BLaER1 (cell line): ENCODE data around the gene DAW1.

Experiments used
- H3K27ac ChIP-seq: shearing (Covaris generic); formaldehyde crosslinking; 2 replicates; pipeline ENCODE4 v1.8.1; 2022
- H3K27me3 ChIP-seq: shearing (Covaris generic); formaldehyde crosslinking; 2 replicates; pipeline ENCODE4 v1.8.1; 2022
- H3K36me3 ChIP-seq: shearing (Covaris generic); formaldehyde crosslinking; 2 replicates; pipeline ENCODE4 v1.8.1; 2022
- H3K4me1 ChIP-seq: shearing (Covaris generic); formaldehyde crosslinking; 2 replicates; pipeline ENCODE4 v1.8.1; 2022
- H3K4me2 ChIP-seq: shearing (Covaris generic); formaldehyde crosslinking; 2 replicates; pipeline ENCODE4 v1.8.1; 2022
- H3K4me3 ChIP-seq: shearing (Covaris generic); formaldehyde crosslinking; 2 replicates; pipeline ENCODE4 v1.8.1; 2022
- H3K9ac ChIP-seq: shearing (Covaris generic); formaldehyde crosslinking; 2 replicates; pipeline ENCODE4 v1.8.1; 2022
- H3K9me3 ChIP-seq: shearing (Covaris generic); formaldehyde crosslinking; 2 replicates; pipeline ENCODE4 v1.8.1; 2022
- H4K20me1 ChIP-seq: shearing (Covaris generic); formaldehyde crosslinking; 2 replicates; pipeline ENCODE4 v1.8.1; 2022
- Cebpa-rat ChIP-seq: shearing (Covaris generic); IDR thresholded peaks from 2 replicates; pipeline ENCODE4 v1.8.1; 2022

Gene DAW1

GRCh38 chr2:227942965-227943364 lies 71.5 kb downstream of the DAW1 start:
- Histone ChIP-seq H4K20me1 (no peaks in the 10 kb centered on the region), H3K9me3 (peaks cover 10% of the 10 kb centered on the region), H3K36me3 (no peaks in the 10 kb centered on the region), H3K27me3 (no peaks in the 10 kb centered on the region), H3K4me1 (no peaks in the 10 kb centered on the region), H3K9ac (no peak overlapping the region), H3K4me3 (no peak overlapping the region), H3K27ac (no peak overlapping the region), H3K4me2 (no peak overlapping the region)
- TF ChIP-seq Cebpa-rat, result no peak

GRCh38 chr2:227960317-227960716 lies 88.9 kb downstream of the DAW1 start:
- Histone ChIP-seq H3K9me3 (no peaks in the 10 kb centered on the region), H3K4me1 (no peaks in the 10 kb centered on the region), H4K20me1 (no peaks in the 10 kb centered on the region), H3K4me3 (no peak overlapping the region), H3K4me2 (no peak overlapping the region), H3K27me3 (no peaks in the 10 kb centered on the region), H3K36me3 (no peaks in the 10 kb centered on the region), H3K27ac (no peak overlapping the region), H3K9ac (no peak overlapping the region)
- TF ChIP-seq Cebpa-rat, result no peak

- Histone ChIP-seq H3K27me3 (no peaks in the 10 kb centered on the region), H3K9ac (no peak overlapping the region), H3K4me2 (no peak overlapping the region), H3K4me1 (no peaks in the 10 kb centered on the region), H3K27ac (no peak overlapping the region), H3K4me3 (no peak overlapping the region), H3K9me3 (no peaks in the 10 kb centered on the region), H4K20me1 (no peaks in the 10 kb centered on the region), H3K36me3 (no peaks in the 10 kb centered on the region)
- no peak for TF ChIP-seq Cebpa-rat
Measured at GRCh38 chr2:227971619-227972230, 100.3 kb downstream of the DAW1 start.

- H3K4me3 ChIP-seq, result no peak overlapping the region
- no peak for TF ChIP-seq Cebpa-rat
- H3K36me3 ChIP-seq, result no peaks in the 10 kb centered on the region
- no peaks in the 10 kb centered on the region for H3K9me3 ChIP-seq
- no peaks in the 10 kb centered on the region for H4K20me1 ChIP-seq
- no peak overlapping the region for H3K4me2 ChIP-seq
- no peak overlapping the region for H3K27ac ChIP-seq
- H3K27me3 ChIP-seq, result no peaks in the 10 kb centered on the region
- H3K4me1 ChIP-seq, result no peaks in the 10 kb centered on the region
- H3K9ac ChIP-seq, result no peak overlapping the region
Measured at GRCh38 chr2:227973241-227973640, 101.8 kb downstream of the DAW1 start.
